DND-41 (cell line): ENCODE measurements around the gene C1orf74.

ENCODE experiments used
- ATAC-seq: fragments of 200-7000 bp; cut with Tn5 transposase; 3 replicates; pipeline ENCODE4 v1.9.1; 2021; ENCODE audit warnings: low read depth; ENCODE audit not compliant: insufficient read depth
- DNase-seq: peaks from one replicate; pipeline ENCODE4 v3.0.0-alpha.2; 2020
- H2AFZ ChIP-seq: 2 replicates; pipeline ENCODE4 v1.6.0; 2012; ENCODE audit warnings: low read depth, low read length
- H3K27ac ChIP-seq: 2 replicates; pipeline ENCODE4 v1.5.1; 2012; ENCODE audit warnings: low read length, inconsistent platforms
- H3K27me3 ChIP-seq: fragments of 200-600 bp; sonication (generic); 2 replicates; pipeline ENCODE4 v1.6.0; 2012; ENCODE audit warnings: low read length, mild to moderate bottlenecking, inconsistent platforms; ENCODE audit not compliant: insufficient read depth, poor library complexity
- H3K36me3 ChIP-seq: 2 replicates; pipeline ENCODE4 v1.5.1; 2012; ENCODE audit warnings: low read length, inconsistent platforms; ENCODE audit not compliant: insufficient read depth
- H3K4me1 ChIP-seq: 2 replicates; pipeline ENCODE4 v1.5.1; 2012; ENCODE audit warnings: mild to moderate bottlenecking, low read length; ENCODE audit not compliant: insufficient read depth
- H3K4me2 ChIP-seq: 2 replicates; pipeline ENCODE4 v1.6.0; 2012; ENCODE audit warnings: mild to moderate bottlenecking, moderate library complexity, low read length, inconsistent platforms; ENCODE audit not compliant: insufficient read depth
- H3K4me3 ChIP-seq, 2 experiments: fragments of 200-600 bp in 1 of 2; shearing (Covaris generic) in 1 of 2; 2 replicates each; pipeline ENCODE4 v1.5.1; 2012 to 2016; ENCODE audit warnings: inconsistent platforms in 2 of 2, low read length in 2 of 2, mild to moderate bottlenecking in 2 of 2, low read depth in 1 of 2, moderate library complexity in 1 of 2
- H3K79me2 ChIP-seq: 2 replicates; pipeline ENCODE4 v1.6.0; 2012; ENCODE audit warnings: low read length, inconsistent platforms; ENCODE audit not compliant: insufficient read depth
- H3K9ac ChIP-seq: 2 replicates; pipeline ENCODE4 v1.6.0; 2012; ENCODE audit warnings: low read depth, mild to moderate bottlenecking, inconsistent platforms, low read length, moderate library complexity
- H3K9me3 ChIP-seq: 2 replicates; pipeline ENCODE4 v1.5.1; 2012; ENCODE audit warnings: low read length, moderate library complexity, mild to moderate bottlenecking, inconsistent platforms; ENCODE audit not compliant: insufficient read depth, severe bottlenecking
- H4K20me1 ChIP-seq: 2 replicates; pipeline ENCODE4 v1.6.0; 2012; ENCODE audit warnings: low read length; ENCODE audit not compliant: insufficient read depth
- CTCF ChIP-seq: IDR thresholded peaks from 2 replicates; pipeline ENCODE4 v1.5.1; 2012; ENCODE audit warnings: borderline replicate concordance, low read length, moderate library complexity, mild to moderate bottlenecking; ENCODE audit not compliant: poor library complexity, severe bottlenecking; ENCODE audit errors: extremely low read depth
- EZH2 ChIP-seq: IDR thresholded peaks from 3 replicates; pipeline ENCODE4 v1.6.1; 2012; ENCODE audit warnings: borderline replicate concordance, low read depth, mild to moderate bottlenecking, moderate library complexity, low read length, inconsistent platforms; ENCODE audit not compliant: severe bottlenecking

Gene C1orf74

GRCh38 chr1:209780268-209780667 is 4.1 kb downstream of the C1orf74 start:
- Histone ChIP-seq H4K20me1 (no peaks in the 10 kb centered on the region), H3K4me3 (no peak overlapping the region), H3K27me3 (no peaks in the 10 kb centered on the region), H3K9ac (no peak overlapping the region), H3K27ac (no peak overlapping the region), H3K79me2 (peaks cover 12% of the 10 kb centered on the region), H3K36me3 (peaks cover 60% of the 10 kb centered on the region), H3K9me3 (no peaks in the 10 kb centered on the region), H2AFZ (no peak overlapping the region), H3K4me2 (no peak overlapping the region), H3K4me1 (peaks cover 17% of the 10 kb centered on the region)
- TF ChIP-seq CTCF (no peak), EZH2 (no peak)
- ATAC-seq (no peak), DNase-seq (no peak)

GRCh38 chr1:209778102-209778501 is 6.3 kb downstream of the C1orf74 start:
- no peak overlapping the region for H3K9ac ChIP-seq
- no peak overlapping the region for H3K4me2 ChIP-seq
- H3K4me3 ChIP-seq: no peak overlapping the region
- TF ChIP-seq EZH2: no peak
- TF ChIP-seq CTCF: no peak
- no peak overlapping the region for H3K27ac ChIP-seq
- H3K79me2 ChIP-seq: peaks cover 3% of the 10 kb centered on the region; the same call in 1 of the 2 replicates
- DNase-seq: no peak
- no peak for ATAC-seq
- H2AFZ ChIP-seq: no peak overlapping the region
- H3K36me3 ChIP-seq: peaks cover 74% of the 10 kb centered on the region
- H3K27me3 ChIP-seq: no peaks in the 10 kb centered on the region
- no peaks in the 10 kb centered on the region for H4K20me1 ChIP-seq
- no peaks in the 10 kb centered on the region for H3K9me3 ChIP-seq
- peaks cover 2% of the 10 kb centered on the region for H3K4me1 ChIP-seq

- Histone ChIP-seq H3K4me2 (no peak overlapping the region), H3K27ac (peak overlapping the region; percentile 19; the same call in 1 of the 2 replicates), H4K20me1 (no peaks in the 10 kb centered on the region), H3K36me3 (peaks cover 70% of the 10 kb centered on the region), H3K27me3 (no peaks in the 10 kb centered on the region), H2AFZ (no peak overlapping the region), H3K4me1 (no peaks in the 10 kb centered on the region), H3K79me2 (no peaks in the 10 kb centered on the region), H3K4me3 (no peak overlapping the region), H3K9ac (no peak overlapping the region), H3K9me3 (no peaks in the 10 kb centered on the region)
- no peak for ATAC-seq
- TF ChIP-seq EZH2 (no peak), CTCF (no peak)
- no peak for DNase-seq
These were observed 6.8 kb downstream of the C1orf74 start for GRCh38 chr1:209777587-209777986.

- H3K9ac ChIP-seq: no peak overlapping the region
These were observed 8.7 kb downstream of the C1orf74 start for GRCh38 chr1:209775678-209776077.

More at GRCh38 chr1:209775678-209776077, 8.7 kb downstream of the C1orf74 start:
- no peak overlapping the region for H3K4me2 ChIP-seq
- no peak overlapping the region for H3K4me3 ChIP-seq
- H3K27me3 ChIP-seq: no peaks in the 10 kb centered on the region
- H3K9me3 ChIP-seq: no peaks in the 10 kb centered on the region
- no peak for TF ChIP-seq EZH2
- H3K36me3 ChIP-seq: peaks cover 64% of the 10 kb centered on the region
- H4K20me1 ChIP-seq: peaks cover 9% of the 10 kb centered on the region
- H3K4me1 ChIP-seq: peaks cover 2% of the 10 kb centered on the region; the same call in 1 of the 2 replicates
- H3K79me2 ChIP-seq: 0 out of 2 replicates have a peak, but pooled peaks cover 2% of the 10 kb centered on the region
- H3K27ac ChIP-seq: no peak overlapping the region
- H2AFZ ChIP-seq: no peak overlapping the region
- DNase-seq: no peak
- no peak for ATAC-seq
